Omental fat pad (tissue), 4 donors: ENCODE measurements around the gene RDH16. TPM values are rescaled to one million over a fixed set of nuclear protein-coding genes. Genes with fewer than 3 reads are reported as not detected.
A peak's percentile ranks its signal among the peaks of the same experiment; 100 is the strongest.
"Not testable (repeated sequence)": the region's sequence is repeated elsewhere in the genome, so short reads cannot be mapped to it uniquely, and the experiment has no call there.

Experiments used
- ATAC-seq: fragments of 150-250 bp; one replicate; pipeline ENCODE4 v1.9.1; 2016; ENCODE audit warnings: mild to moderate bottlenecking, moderate library complexity; ENCODE audit not compliant: low FRiP score
- DNase-seq: peaks from one replicate; pipeline ENCODE4 v3.0.0-alpha.2; 2019; ENCODE audit warnings: low spot score
- total RNA-seq, 4 donors: library from RNA; depleted of rRNA; stranded (reverse); fragments of >200 nt; gene quantifications; one replicate each; pipeline ENCODE4 v1.1.0, GENCODE V29; 2016
- TF ChIP-seq, protein P1 (sequence below), 3 donors: fragments of 450-650 bp; IDR thresholded peaks; one replicate each; pipeline ENCODE4 v1.5.1; 2016 to 2017; ENCODE audit warnings: antibody characterized with exemption in 3 of 3, mild to moderate bottlenecking in 3 of 3, moderate library complexity in 2 of 3

The RDH16 gene
- total RNA-seq, 4 donors from 2014 or later = 0.36 to 0.56 (median 0.47) TPM; not detected in 1

- DNase-seq = no peak
- ATAC-seq = no peak
- TF ChIP-seq, protein P1, sequence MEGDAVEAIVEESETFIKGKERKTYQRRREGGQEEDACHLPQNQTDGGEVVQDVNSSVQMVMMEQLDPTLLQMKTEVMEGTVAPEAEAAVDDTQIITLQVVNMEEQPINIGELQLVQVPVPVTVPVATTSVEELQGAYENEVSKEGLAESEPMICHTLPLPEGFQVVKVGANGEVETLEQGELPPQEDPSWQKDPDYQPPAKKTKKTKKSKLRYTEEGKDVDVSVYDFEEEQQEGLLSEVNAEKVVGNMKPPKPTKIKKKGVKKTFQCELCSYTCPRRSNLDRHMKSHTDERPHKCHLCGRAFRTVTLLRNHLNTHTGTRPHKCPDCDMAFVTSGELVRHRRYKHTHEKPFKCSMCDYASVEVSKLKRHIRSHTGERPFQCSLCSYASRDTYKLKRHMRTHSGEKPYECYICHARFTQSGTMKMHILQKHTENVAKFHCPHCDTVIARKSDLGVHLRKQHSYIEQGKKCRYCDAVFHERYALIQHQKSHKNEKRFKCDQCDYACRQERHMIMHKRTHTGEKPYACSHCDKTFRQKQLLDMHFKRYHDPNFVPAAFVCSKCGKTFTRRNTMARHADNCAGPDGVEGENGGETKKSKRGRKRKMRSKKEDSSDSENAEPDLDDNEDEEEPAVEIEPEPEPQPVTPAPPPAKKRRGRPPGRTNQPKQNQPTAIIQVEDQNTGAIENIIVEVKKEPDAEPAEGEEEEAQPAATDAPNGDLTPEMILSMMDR (IDR thresholded peaks at IDR 0.05) = no peak
These were observed 30.9 kb upstream of the RDH16 start for GRCh38 chr12:56988207-56988739.

DNA sequence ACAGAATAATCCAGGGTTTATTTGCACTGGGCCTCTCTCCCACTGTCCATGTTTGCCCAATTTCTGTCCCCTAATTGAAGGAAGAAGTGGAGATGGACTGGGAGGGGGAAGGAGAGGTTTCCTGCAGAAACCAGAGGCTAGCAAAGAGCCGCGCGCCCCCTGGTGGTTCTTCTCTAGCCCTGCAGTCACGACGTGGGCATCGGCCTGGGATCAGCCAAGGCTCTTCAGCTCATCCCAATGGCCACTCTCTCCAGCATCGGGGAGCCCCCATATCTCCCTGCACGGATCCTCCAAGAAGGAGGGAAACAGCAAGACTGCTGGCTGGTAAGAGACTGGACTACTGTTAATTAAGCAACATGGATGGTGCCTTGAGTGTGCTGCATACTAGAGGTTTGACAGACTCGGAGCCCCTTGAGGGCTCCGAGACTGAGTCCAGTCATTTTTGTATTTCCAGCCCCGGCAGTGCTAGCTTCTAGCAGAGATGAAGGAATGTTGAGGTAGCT is 30.2 kb upstream of the RDH16 start:
- ATAC-seq = peak; percentile 30
- peak; percentile 45 for DNase-seq

GRCh38 chr12:56987011-56987410 is 29.6 kb upstream of the RDH16 start:
- TF ChIP-seq, protein P1 (IDR thresholded peaks at IDR 0.05) = no peak
- ATAC-seq = no peak
- no peak for DNase-seq

More for the DNA sequence above, 30.2 kb upstream of the RDH16 start:
- TF ChIP-seq, protein P1 (IDR thresholded peaks at IDR 0.05) = peak in 2 of 3 donors; percentile 72 to 87

GRCh38 chr12:56985714-56986113 is 28.3 kb upstream of the RDH16 start:
- not testable (repeated sequence) for DNase-seq
- ATAC-seq = peak; percentile 86

DNA sequence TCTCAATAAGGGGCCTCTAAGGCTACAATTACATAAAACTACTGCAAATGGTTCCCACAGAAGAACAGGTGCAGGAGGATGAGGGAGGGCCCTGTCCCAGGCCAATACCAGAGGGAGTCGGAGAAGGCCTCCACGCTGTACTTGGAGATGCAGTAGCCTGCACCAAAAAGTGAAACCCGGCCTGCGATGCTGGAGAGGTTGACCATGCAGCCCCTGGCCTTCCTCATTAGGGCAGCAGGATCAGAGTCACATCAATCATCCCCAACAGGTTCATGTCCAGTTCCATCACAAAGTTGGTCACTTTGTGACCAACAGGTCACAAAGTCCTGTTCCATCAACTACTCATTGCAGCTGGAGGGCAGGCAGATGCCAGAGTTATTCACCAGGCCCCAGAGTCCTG is 26.0 kb upstream of the RDH16 start:
- ATAC-seq = no peak
- no peak for DNase-seq
- TF ChIP-seq, protein P1 (IDR thresholded peaks at IDR 0.05) = no peak

- ATAC-seq, DNase-seq: not testable (repeated sequence)
These were observed 25.3 kb upstream of the RDH16 start for GRCh38 chr12:56982578-56983236.

- DNase-seq (no peak), ATAC-seq (no peak)
- TF ChIP-seq, protein P1 (IDR thresholded peaks at IDR 0.05) = no peak
These were observed 23.6 kb upstream of the RDH16 start for GRCh38 chr12:56980941-56981530.

DNA sequence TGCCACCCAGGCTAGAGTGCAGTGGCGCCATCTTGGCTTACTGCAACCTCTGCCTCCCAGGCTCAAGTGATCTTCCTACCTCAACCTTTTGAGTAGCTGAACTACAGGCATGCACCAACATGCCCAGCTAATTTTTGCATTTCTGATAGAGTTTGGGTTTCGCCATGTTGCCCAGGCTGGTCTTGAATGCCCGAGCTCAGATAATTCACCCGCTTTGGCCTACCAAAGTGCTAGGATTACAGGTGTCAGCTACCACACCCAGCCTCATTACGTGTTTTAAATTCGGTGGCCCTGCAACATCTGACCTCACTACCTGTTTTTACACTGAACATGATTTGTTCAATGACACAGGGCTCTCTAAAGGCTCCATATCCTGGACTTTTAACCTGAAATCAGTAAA is 22.9 kb upstream of the RDH16 start:
- ATAC-seq = no peak
- TF ChIP-seq, protein P1 (IDR thresholded peaks at IDR 0.05) = no peak
- no peak for DNase-seq
